H4 (cell line): ENCODE data around the gene CFAP90. TPM values are rescaled to one million over a fixed set of nuclear protein-coding genes. Genes with fewer than 3 reads are reported as not detected.

ENCODE experiments used
- total RNA-seq: library from RNA; depleted of rRNA; stranded (reverse); fragments of >200 nt; shearing (Covaris generic); gene quantifications from 2 replicates; pipeline ENCODE4 v1.2.3, GENCODE V29; 2014; rRNA removed

The CFAP90 gene
- total RNA-seq, 1 experiment from 2014 or later = not detected

Other genes starting within 250 kb of the CFAP90 start
- 34.4 and 41.9 TPM in 2 replicates for gene FASTKD3, start 17.9 kb upstream of the CFAP90 start, total RNA-seq
- gene MTRR, start 18.0 kb upstream of the CFAP90 start, total RNA-seq = 29.7 and 37.4 TPM in 2 replicates